ENCODE measurements around the gene TPRN.

The TPRN gene

GRCh38 chr9:137224830-137225694, 24.5 kb upstream of the TPRN start, which contains the start of gene CYSRT1:
Gene CYSRT1 (plus strand): TSS chr9:137225174. CDS start chr9:137225622, 448 bp downstream.
- Mint-ChIP-seq H3K36me3 (ENCODE audit: low read depth) (no peaks in the 10 kb centered on the region), H3K27ac (no peak within 1 kb of the TSS)

GRCh38 chr9:137223078-137223970, 22.8 kb upstream of the TPRN start:
- Mint-ChIP-seq H3K4me1 (peaks cover 10% of the 10 kb centered on the region), H3K9me3 (no peaks in the 10 kb centered on the region), H3K4me3 (peak overlapping the region; percentile 75), H3K27ac (no peak overlapping the region), H3K36me3 (ENCODE audit: low read depth) (no peaks in the 10 kb centered on the region), H3K27me3 (ENCODE audit: low read depth, poor library complexity) (peaks cover 4% of the 10 kb centered on the region)
- no peak for TF ChIP-seq CTCF (IDR thresholded peaks at IDR 0.05)
- peak; percentile 95 for DNase-seq

More at GRCh38 chr9:137224830-137225694, 24.5 kb upstream of the TPRN start, which contains the start of gene CYSRT1:
- no peak for TF ChIP-seq CTCF (IDR thresholded peaks at IDR 0.05)
- Mint-ChIP-seq H3K4me3 (peak within 1 kb of the TSS; percentile 75), H3K9me3 (no peaks in the 10 kb centered on the region), H3K27me3 (ENCODE audit: low read depth, poor library complexity) (peaks cover 4% of the 10 kb centered on the region), H3K4me1 (peaks cover 14% of the 10 kb centered on the region)
- DNase-seq = no peak

- peaks cover 4% of the 10 kb centered on the region for H3K27me3 Mint-ChIP-seq (ENCODE audit: low read depth, poor library complexity)
- no peaks in the 10 kb centered on the region for H3K9me3 Mint-ChIP-seq
- peak within 1 kb of the TSS; percentile 75 for H3K4me3 Mint-ChIP-seq
- peak; percentile 55 for DNase-seq
- H3K36me3 Mint-ChIP-seq (ENCODE audit: low read depth) = no peaks in the 10 kb centered on the region
- peaks cover 5% of the 10 kb centered on the region for H3K4me1 Mint-ChIP-seq
- no peak for TF ChIP-seq CTCF (IDR thresholded peaks at IDR 0.05)
- H3K27ac Mint-ChIP-seq = no peak within 1 kb of the TSS
Measured at GRCh38 chr9:137222190-137223077, 21.9 kb upstream of the TPRN start, which contains the start of gene RNF208. Gene RNF208 (minus strand): TSS chr9:137222240. CDS start chr9:137221212, 1,028 bp downstream.

- H3K36me3 Mint-ChIP-seq (ENCODE audit: low read depth) = no peaks in the 10 kb centered on the region
- H3K27me3 Mint-ChIP-seq (ENCODE audit: low read depth, poor library complexity) = peaks cover 4% of the 10 kb centered on the region
- H3K9me3 Mint-ChIP-seq = no peaks in the 10 kb centered on the region
- H3K4me1 Mint-ChIP-seq = peaks cover 9% of the 10 kb centered on the region
- no peak overlapping the region for H3K4me3 Mint-ChIP-seq
- no peak for TF ChIP-seq CTCF (IDR thresholded peaks at IDR 0.05)
- H3K27ac Mint-ChIP-seq = no peak overlapping the region
- DNase-seq = peak; percentile 56
Measured at GRCh38 chr9:137221506-137222111, 21.1 kb upstream of the TPRN start.

- H3K27me3 Mint-ChIP-seq (ENCODE audit: low read depth, poor library complexity) = peaks cover 4% of the 10 kb centered on the region
- peaks cover 9% of the 10 kb centered on the region for H3K4me1 Mint-ChIP-seq
- DNase-seq = no peak
- H3K36me3 Mint-ChIP-seq (ENCODE audit: low read depth) = no peaks in the 10 kb centered on the region
- no peak for TF ChIP-seq CTCF (IDR thresholded peaks at IDR 0.05)
- H3K9me3 Mint-ChIP-seq = no peaks in the 10 kb centered on the region
- H3K27ac Mint-ChIP-seq = no peak overlapping the region
- H3K4me3 Mint-ChIP-seq = peak overlapping the region; percentile 34
Measured at GRCh38 chr9:137221095-137221505, 20.6 kb upstream of the TPRN start.
